ENCODE data around the gene ECE1. TPM values are rescaled to one million over a fixed set of nuclear protein-coding genes. Genes with fewer than 3 reads are reported as not detected.
A peak's percentile ranks its signal among the peaks of the same experiment; 100 is the strongest.

The ECE1 gene
- 223 and 442 TPM in 2 replicates for total RNA-seq

DNA sequence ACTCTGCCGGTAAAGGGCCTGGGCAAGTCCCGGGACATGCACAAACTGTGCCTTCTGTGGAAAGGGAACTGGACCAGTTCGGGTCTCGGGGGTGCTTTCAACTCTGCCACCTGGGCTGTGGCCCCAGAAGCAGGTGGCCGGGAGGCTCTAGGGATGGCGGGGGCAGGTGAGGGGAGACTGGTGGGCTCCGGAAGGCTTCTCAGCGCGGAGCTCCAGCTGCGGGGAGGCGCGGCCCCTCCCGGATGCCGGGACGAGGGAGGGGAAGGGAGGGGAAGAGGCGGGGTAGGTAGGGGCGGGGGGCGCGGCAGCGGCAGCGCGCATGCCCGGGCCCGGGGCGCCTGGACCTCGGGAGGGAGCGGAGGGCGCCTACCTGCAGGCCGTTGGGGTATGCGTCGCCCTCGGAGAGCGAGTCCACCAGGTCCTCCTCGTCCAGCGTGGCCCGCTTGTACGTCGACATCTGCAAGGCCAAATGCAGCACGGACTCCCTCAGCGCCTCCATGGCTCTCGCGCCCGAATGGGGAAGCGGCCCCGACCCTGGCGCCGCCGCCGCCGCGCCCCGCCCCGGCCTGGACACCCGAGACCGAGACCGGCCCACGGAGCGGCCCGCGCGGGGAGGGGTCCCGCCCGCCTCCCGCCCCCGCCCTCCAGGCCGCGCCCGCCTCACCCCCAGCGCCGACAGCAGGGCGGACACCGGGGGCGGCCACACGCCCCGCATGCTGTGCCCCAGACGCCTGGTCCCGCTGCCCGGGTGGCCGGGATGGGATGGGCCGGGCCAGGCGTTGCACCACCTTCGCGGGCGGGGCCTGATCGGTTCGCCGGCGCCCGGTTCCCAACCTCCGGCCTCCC lies at the start of gene ECE1:
ECE1 (minus strand) TSS at position 764 of the 846 bp plus-strand sequence; CDS start at position 715, 49 bp downstream.
- peak; percentile 59 for DNase-seq

DNA sequence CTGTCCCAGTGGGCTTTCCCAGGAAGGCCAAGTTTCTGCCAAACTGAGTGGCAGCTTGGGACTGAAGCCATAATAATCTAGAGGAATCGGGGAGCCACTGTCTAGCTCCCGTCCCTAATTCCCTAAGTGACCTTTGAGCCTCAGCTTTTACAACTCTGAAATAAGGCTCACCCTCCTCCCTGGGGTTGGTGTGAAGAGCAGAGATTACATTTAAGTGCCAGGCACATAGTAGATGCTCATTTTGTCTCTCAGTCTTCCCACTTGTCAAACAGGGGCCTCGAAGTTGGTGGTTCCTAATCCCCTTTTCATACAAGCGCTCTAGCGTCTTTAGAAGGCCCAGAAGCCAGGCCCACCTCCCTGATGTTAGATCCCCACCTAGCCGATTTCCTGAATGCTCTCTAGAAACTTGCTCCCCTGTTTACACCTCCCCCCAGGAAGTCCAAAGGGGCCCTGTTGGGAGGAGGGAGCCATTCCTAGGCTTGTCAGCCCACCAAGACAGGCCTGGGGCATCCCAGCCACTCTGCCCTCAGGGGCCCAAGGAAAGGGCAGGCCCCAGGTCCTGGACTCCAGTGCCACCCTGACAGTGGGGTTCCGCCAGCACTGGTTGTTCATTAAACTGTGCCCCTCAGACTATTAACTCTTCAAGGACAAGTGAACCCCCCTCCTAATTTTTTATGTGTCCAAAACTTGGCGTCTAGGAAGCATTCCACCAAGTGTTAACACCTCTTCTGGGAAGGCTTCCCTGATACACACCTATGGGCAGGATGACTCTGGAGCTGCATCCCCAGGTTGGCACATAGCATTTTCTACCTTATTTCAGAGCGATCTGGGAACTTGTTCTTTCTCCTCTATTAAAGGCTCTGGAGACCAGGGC lies 49.3 kb upstream of the ECE1 start:
- no peak for DNase-seq

GRCh38 chr1:21338573-21339355 lies 48.5 kb upstream of the ECE1 start:
- no peak for DNase-seq

- DNase-seq = peak; percentile 75
Measured at GRCh38 chr1:21337928-21338572, 47.8 kb upstream of the ECE1 start.

DNA sequence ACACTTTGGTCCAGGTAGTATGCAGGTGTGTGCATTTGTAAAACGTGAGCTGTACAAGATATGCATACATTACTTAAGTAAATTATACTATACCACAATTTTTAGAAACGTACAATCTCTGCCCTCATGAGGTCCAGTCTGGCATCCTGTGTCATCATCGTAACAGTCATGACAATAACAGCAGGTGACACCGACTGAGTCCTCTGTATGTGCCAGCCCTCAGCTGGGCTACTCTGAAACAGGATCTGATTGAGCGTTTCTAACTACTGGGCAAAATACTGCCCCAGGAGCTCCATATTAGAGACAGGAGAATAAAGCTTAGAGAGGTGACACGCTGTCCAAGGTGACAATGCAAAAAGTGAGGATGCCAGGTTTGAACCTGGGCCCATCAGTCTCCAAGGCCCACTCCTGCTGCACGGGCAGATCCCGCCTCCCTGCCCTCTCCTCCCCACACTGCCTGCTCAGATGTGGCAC lies 47.2 kb upstream of the ECE1 start:
- DNase-seq = no peak

GRCh38 chr1:21337010-21337437 lies 46.8 kb upstream of the ECE1 start:
- no peak for DNase-seq

- DNase-seq = no peak
Measured at GRCh38 chr1:21335750-21336224, 45.5 kb upstream of the ECE1 start.

- no peak for DNase-seq
Measured at GRCh38 chr1:21335088-21335691, 44.9 kb upstream of the ECE1 start.

- peak; percentile 86 for DNase-seq
Measured at GRCh38 chr1:21334214-21335087, 44.2 kb upstream of the ECE1 start.

DNA sequence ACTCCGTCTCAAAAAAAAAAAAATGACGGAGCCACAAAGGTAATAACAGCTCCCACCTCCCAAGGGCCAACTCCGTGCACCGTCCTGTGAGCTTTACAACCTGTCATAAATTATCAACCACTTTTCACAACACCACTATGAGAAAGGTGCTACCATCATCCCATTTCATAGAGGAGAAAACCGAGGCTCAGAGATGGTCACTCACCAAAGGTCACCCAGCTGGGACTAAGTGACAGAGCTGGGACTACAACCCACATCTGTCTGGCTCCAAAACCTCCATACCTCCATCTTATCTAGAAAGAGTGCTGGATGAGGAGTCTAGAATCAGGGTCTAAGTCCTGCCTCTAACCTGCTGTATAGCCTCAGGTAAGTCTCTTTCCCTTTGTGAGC lies 43.6 kb upstream of the ECE1 start:
- no peak for DNase-seq

DNA sequence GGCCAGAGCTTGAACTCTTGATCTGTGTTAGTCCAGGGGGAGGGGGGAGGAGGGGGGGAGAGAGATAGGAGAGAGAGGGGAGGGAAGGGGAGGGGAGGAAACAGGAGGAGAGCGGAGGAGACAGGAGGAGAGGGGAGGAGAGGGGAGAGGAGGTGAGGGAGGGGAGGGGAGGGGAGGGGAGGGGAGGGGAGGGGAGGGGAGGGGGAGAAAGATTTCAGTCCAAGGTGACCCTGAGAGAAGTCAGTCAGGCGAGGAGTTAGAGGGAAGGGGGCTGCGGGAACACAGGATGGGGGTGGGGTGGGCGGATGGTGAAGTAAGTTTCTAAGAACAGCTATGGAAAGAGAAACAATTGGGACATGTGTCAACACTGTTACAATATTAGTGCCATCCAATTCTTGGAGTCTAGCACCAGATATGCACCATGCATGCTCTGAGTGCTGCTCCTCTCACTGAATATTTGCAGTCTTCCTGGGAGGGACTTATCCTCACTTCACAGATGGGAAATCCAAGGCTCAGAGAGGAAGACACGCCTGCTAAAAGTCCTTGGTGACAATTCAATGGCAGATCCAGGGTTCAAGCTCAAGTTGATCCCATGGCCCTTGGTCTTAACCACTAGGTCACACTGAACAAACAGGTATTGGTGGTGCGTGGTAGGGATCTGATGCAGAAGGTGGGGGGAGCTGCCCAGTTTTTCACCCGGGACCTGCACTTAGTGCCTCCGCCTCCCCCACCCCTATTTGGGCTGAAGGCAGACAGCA lies 42.5 kb upstream of the ECE1 start:
- DNase-seq = no peak

DNA sequence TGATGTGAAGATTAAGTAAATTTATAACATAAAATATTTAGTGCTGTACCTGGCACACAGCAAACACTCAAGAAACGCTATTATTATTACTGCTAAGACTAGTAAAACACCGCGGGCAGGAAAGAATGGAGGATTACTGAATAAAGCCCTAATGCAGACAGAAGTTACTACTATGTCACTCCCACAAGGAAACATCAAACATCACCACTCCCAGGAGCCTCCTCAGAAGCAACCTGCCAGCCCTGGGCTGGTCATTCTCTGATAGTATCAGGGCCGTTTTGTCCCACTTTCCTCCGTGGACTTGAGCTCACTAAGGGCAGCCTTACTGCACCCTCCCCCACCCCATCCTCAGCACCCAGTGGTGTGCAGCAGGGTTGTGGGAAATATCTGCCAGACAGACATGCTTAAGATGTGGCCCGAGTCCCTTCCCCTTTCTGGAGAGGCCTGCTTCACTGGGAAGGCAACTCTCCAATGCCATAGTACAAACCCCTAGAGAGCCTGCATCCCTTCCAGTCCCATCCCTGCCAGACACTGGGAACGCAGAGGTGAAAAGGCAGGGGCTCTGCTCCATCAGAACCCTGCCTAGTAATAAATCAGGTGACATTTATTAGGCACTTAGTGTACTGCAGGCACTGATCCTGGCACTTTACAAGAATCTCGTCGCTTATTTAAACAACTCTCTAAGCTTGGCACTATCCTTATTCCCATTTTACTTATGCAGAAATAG lies 41.7 kb upstream of the ECE1 start:
- DNase-seq = no peak

GRCh38 chr1:21330544-21330943 lies 40.3 kb upstream of the ECE1 start:
- DNase-seq = no peak

DNA sequence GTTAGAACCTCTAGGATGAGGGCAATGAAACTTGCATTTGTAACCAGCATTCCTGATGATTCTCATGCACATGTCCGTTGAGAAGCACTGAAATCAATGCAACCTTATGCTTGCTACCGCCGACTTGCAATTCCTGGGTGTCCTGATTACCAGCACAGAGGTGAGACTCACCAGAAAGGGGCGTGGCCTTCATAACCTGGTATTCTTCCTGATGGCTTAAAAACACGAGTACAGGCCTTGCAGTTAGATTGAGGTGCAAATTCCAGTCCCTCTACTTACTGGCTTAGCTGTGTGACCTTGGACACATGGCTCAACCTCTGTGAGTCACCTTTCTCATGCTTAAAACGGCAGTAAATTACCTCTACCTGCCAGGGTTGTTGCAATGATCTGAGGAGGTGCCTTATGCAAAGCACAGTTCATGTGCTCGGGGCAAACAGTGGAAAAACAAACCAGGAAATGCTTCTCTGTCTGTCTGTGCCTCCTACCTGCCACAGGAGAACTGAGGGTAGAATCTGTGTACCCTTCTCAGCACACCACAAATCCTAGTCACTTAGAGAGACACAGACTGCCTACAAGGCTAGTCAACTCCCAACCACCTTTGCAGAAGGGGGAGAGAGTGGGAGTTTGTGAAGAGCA lies 39.1 kb upstream of the ECE1 start:
- no peak for DNase-seq

- DNase-seq = no peak
Measured at GRCh38 chr1:21327566-21328323, 37.5 kb upstream of the ECE1 start.

DNA sequence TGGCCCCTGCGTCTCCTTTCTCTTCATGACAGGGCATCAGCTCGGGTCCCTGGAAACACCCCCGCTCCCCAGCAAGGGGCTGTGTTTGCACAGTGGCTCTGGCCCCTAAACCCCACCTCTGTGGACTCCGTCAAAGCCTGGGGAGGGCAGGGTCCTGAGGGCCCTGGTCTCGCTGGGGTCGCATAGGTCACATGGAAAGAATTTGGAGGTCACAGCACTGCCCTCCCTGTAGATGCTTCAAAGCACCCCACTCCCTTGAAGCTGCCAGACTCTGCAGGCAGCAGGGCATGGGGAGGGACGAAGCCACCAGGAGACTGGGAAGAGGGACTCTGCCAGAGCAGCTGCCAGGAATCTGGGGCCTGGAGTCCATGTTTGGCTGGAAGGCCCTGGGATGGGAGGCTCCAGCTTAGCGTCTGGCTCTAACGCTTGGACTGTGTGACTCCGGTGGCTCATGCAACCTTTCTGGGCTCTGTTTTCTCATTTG lies 36.6 kb upstream of the ECE1 start:
- DNase-seq = no peak

DNA sequence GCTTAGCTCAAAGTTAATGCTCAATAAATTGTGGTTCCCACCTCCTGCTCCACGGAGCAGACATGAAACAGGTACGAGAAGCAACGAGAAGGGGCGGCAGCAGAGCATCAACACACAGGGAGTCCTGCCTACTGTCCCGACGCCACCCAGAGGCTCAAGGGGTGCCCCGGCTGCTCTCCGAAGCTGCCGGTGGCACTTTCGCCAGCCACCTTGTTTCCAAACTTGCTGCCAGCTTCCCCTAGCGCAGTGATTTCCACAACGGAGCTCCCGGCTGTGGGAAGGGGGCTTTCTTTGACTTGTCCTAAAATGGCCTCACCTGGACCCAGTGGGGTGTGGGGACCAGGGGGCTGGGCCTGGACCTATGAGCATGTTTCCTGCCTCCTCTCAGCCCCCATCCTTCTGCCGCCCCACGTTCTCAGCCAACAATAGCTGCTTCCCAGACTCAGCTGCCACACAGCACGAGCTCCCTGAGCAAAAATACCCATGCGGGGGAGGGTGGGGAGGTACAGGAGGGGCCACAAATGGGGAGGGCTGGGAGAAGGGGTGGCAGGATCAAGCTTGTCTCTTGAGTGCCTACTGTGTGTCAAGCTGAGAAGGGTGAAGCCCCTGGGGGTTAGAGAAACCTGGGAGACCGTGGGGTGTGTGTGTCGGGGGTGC lies 35.6 kb upstream of the ECE1 start:
- DNase-seq = peak; percentile 56

Data from dermis blood vessel endothelial cell (primary cell).